Astrocyte of the cerebellum (primary cell): ENCODE results near the gene ARHGAP15.

Source experiments
- DNase-seq: peaks from one replicate; pipeline ENCODE4 v3.0.0-alpha.2; 2011; ENCODE audit warnings: low read depth
- H3K4me3 ChIP-seq: 2 replicates; pipeline ENCODE4 v1.5.1; 2011; ENCODE audit warnings: mild to moderate bottlenecking, low read depth, low read length, moderate library complexity
- in situ Hi-C: cut with HindIII; loops from 2 replicates; pipeline ENCODE4 v1.10.0; 2017; ENCODE audit warnings: low sequenced_read_pairs
- TF ChIP-seq, protein P1 (sequence below): IDR thresholded peaks from 2 replicates; pipeline ENCODE4 v1.5.1; 2012; ENCODE audit warnings: low read length, low read depth, moderate library complexity, mild to moderate bottlenecking; ENCODE audit errors: missing control alignments

ARHGAP15 gene

DNA sequence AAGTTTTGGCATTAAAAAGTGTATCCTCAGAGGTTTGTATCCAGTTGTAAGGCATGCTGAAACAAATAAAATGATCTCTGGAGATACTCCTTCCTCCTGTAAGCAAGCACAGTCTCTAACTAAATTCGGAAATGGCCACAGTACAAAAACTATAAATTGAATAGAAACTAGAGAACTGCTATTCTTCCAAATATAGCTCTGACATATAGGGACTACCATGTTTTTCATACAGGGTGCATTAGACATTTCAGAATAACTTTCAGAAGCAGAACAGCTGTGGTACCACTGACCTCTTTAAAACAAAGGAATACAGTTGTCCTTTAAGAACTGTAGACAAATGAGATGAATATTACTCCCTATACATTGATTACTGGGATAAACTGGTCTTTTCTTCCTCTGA, 568.5 kb downstream of the ARHGAP15 start:
- no peak for DNase-seq
- TF ChIP-seq, protein P1, sequence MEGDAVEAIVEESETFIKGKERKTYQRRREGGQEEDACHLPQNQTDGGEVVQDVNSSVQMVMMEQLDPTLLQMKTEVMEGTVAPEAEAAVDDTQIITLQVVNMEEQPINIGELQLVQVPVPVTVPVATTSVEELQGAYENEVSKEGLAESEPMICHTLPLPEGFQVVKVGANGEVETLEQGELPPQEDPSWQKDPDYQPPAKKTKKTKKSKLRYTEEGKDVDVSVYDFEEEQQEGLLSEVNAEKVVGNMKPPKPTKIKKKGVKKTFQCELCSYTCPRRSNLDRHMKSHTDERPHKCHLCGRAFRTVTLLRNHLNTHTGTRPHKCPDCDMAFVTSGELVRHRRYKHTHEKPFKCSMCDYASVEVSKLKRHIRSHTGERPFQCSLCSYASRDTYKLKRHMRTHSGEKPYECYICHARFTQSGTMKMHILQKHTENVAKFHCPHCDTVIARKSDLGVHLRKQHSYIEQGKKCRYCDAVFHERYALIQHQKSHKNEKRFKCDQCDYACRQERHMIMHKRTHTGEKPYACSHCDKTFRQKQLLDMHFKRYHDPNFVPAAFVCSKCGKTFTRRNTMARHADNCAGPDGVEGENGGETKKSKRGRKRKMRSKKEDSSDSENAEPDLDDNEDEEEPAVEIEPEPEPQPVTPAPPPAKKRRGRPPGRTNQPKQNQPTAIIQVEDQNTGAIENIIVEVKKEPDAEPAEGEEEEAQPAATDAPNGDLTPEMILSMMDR, result no peak

DNA sequence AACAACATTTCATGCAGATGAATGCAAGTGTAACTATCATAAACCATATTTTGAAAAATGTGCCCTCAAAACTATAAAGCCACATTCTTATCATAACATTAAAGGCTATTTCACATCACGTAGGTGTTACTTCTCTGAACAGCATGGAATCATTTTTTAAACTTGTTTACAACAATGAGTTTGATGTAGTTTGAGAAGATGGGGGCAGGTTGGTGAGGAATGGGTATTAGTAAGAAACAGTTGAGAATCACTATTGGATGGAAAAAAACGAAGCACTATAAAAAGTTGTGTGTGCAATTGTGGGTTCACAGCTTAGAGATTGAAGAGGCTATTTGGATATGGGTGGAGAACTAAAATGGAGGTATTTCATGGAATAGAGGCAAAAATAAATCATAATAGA, 569.1 kb downstream of the ARHGAP15 start:
- H3K4me3 ChIP-seq, result no peak overlapping the region
- TF ChIP-seq, protein P1, result no peak
- DNase-seq, result no peak
- in situ Hi-C loops, result no loop called here

More for the DNA sequence above, 568.5 kb downstream of the ARHGAP15 start:
- in situ Hi-C loops, result no loop called here
- H3K4me3 ChIP-seq, result no peak overlapping the region

GRCh38 chr2:143698888-143699570, 569.8 kb downstream of the ARHGAP15 start:
- no peak for DNase-seq
- in situ Hi-C loops, result no loop called here
- TF ChIP-seq, protein P1, result no peak
- no peak overlapping the region for H3K4me3 ChIP-seq

DNA sequence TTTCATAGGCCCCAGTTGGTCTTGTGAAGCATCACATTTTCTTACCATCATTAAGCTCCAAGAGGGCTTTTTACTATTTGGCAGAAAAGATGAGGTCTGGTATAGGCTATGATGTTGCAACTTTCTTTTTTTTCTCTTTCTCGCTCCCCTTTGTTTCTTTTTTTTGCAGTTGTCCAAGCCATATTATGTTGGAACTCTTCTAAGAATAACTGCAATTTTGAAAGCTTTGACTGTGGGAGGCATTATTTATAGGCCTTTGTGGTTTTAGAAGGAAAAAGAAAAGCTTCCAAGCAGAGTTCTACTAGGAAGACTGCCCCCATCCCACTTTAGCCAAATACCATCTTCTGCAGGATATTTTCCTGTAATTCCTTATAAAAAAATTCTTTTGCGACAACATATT, 571.6 kb downstream of the ARHGAP15 start:
- in situ Hi-C loops, result no loop called here
- TF ChIP-seq, protein P1, result no peak
- peak; percentile 70 for DNase-seq

DNA sequence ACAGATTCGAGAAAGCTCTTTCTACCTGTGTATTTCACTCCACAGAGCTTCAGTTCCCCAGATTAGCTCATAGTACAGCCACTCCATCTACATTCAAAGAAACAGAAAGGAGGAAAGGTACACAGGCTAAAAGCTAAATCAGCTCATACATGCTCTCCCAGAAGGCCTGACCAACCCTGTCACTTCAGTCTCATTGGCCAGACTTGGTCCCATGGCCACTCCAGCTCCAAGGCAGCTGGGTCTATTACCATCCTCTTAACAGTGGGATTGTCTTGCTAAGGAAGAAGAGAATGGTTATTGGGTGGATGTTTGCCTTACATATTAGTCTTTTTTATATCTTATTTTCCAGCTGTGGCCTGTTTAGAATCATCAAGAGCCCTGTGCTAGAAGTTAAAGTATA, 572.6 kb downstream of the ARHGAP15 start:
- TF ChIP-seq, protein P1, result no peak
- no peak overlapping the region for H3K4me3 ChIP-seq
- in situ Hi-C loops, result no loop called here
- no peak for DNase-seq

More for the DNA sequence above, 571.6 kb downstream of the ARHGAP15 start:
- H3K4me3 ChIP-seq, result no peak overlapping the region

DNA sequence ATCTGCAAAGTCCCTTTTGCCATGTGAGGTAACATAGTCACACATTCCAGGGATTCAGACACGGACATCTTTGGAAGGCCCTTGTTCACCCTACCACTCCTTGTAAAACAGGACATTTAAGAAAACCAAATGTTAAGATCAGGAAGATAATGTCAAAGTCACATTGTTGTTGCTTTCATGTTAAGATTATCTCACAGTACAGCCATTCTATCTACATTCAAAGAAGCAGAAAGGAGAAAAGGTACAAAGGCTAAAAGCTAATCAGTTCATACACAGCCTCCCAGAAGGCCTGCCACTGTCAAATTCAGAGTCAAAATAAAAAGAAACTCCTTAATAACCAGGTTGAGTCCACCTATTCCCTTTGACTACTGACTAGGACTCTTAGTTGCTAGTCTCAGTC, 573.7 kb downstream of the ARHGAP15 start:
- DNase-seq, result no peak
- H3K4me3 ChIP-seq, result no peak overlapping the region
- TF ChIP-seq, protein P1, result no peak
- in situ Hi-C loops, result no loop called here
